Fibroblast of skin of right quadriceps (primary cell): Measurements from ENCODE around the gene RPS27.
"Not testable (repeated sequence)": the region's sequence is repeated elsewhere in the genome, so short reads cannot be mapped to it uniquely, and the experiment has no call there.

ENCODE experiments used
- DNase-seq: peaks from one replicate; pipeline ENCODE4 v3.0.0-alpha.2; 2013

Gene RPS27

DNA sequence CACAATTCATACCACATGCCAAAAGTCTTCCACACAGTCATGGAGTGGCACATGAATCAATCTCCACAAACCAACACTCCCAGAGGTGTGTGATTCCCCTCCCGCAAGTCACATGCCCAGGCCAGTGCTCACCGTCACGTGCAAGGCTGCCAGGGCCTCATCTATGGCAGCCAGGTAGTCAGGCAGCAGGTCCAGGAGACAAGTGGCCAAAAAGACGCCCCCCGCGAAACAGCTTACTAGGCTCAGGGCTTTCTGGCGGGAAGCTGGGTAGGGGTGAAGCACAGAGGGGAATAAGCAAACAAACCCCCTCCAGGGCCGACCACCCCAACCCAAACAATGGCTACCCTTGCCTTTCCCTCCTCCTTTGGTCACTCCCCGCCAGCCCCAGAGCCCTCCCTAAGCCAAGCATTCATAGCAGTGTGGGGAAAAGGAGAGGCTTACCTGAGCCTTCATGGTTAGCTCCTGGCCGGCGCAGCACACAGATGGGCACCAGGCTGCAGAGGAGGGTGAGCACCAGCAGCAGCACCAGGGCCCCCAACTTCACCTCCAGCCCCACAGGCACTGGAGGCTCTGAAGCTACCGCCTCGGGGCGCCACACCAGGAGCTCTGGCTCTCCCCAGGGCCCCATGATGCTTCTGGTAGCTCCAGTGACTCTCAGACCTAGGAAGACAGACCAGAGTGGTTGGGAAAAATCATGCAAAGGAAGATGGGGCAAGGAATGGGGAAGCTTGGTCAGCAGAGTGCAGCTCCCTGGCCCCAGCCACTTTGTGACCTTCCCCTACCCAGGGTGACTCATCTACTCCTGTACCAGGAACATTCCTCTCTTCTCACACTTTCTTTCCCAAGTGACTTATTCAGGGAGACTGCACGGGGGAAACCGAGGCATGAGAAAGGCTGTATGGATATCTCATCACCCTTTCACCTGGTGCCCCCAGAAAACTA, 28.2 kb upstream of the RPS27 start:
- DNase-seq: peak; percentile 40

DNA sequence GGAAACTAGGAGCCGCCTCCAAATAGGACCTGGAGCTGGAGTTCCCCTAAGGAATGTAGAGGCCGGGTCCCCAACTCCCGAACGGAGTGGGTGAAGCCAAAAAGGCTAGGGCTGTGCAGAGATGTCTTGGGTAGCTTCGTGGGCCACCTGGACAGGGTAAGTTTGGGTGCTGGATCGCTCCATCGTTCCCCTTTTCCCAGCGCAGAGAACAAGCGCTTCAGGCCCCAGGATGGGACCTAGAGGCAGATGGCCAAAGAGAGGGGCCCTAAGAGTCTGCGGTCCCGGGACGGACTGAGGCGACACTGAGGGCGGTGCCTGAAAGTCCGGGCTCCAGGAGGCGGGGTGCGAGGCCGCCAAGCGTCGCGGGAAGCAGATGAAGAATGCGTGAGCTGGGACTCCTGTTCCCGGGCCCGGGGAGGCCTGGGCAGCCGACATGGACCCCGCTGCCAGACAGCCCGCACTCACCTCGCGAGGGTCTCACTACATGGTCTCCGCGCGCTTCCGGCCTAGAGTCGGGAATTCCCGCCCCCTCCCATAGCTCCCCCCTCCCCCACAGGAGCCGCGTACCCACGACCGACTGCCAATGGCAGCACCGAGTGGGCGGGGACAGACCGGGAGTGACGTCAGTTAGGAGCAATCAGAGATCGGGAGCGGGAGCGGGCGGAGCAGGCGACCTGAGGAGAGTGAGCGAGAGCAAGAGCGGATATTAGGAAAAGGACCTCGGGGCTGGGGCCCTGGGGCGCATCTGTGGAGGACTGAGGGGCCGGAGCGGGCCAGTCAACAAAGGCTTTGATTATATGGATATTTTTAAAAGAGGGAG, 27.3 kb upstream of the RPS27 start, which contains the start of gene SLC39A1:
Gene SLC39A1 (minus strand): TSS at position 508 of the 820 bp plus-strand sequence. CDS start 822 bp downstream, outside the sequence.
- peak; percentile 96 for DNase-seq

DNA sequence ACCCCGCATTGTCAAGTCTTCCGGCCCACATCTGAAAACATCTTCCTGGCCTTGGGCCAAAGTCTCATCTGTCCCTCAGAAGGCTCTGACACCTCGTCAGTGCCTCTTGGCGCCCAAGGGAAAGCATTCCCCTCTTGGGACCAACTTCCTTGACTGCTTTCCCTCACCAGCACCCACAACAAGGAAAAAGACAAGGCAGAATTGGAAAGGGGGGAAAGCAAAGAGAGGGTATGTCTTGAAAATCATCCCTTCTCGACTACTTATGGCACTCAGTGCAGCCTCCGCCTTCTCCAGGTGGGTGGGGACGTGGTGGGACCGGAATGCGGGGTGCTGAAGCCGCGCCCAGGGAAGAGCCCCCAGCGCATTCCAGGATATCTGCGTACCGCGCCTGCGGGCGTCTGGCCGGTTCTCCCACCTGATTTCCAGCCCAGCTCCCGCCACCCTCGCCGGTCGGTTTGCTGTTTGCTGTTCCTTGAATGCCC, 26.7 kb upstream of the RPS27 start:
- peak; percentile 54 for DNase-seq

DNA sequence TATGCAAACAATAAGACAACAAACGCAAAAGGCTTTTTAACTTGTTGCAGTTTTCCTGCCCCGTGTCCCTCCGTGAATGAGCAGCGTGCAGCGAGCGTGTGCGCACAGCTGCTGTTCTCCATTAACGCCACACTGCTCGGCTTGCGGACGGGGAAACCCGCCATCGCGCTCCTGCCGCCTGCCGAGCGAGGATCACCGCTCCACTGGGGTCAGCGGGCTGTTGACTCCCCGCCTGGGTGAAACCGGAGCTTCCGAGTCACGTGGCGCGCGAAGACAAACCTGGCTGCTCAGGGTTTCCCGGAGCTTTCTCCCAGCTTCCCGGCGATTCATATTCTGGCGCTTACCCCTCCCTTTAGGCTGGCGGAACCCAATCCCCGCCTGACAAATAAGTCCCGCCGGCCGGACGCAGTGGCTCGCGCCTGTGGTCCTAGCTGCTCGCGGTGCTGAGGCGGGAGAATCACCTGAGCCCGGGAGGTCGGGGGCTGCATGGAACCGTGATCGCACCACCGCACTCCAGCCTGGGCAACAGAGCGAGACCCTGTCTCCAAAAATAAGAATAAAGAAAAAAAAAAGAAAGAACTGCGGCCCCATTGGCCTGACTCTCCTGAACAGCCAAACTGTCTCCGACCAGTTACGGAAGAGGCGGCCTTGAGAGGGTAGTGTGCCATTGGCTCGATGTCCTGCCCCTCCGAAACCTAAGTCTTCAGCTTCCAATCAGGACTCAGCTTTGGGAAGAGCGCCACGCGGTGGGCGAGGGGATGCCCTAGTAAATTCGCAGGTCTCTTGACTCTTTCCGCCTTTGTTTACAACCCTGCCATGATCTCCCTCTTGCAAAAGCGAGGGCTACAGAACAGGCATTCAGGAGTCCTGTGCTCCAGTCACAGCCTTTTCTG, 23.2 kb upstream of the RPS27 start, which contains the start of gene CREB3L4:
Gene CREB3L4 (plus strand): TSS at position 796 of the 893 bp plus-strand sequence. CDS start 624 bp downstream, outside the sequence.
- DNase-seq: peak; percentile 98

DNA sequence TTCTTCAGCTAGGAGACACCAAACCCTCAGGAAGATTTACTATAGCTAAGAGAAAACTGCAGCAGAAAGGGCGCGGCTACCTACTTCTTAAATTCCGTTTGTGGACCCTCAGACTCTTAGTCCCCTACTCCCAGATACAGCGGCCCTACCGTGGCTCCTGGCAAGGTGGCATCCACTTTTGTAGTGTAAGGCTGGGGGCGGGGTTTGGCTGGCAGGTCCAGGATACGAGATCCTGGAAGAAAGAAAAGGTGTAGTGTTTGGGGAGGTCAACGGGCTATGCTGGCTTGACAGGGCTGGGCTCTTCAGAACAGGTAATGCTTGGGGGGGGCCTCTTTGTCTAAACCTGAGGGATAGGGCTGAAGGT, 22.6 kb upstream of the RPS27 start:
- DNase-seq: no peak

DNA sequence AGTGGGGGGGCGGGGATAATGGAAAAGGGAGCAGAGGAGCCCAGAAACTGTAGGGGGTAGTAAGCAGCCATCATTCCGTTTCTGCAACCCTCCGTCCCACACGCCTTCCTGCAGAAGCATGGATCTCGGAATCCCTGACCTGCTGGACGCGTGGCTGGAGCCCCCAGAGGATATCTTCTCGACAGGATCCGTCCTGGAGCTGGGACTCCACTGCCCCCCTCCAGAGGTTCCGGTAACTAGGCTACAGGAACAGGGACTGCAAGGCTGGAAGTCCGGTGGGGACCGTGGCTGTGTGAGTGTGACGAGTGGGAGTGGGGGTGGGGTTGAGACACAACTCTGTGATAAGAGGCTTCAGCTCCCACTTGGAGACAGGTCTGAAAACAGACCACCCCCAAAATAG, 22.2 kb upstream of the RPS27 start:
- DNase-seq: no peak

DNA sequence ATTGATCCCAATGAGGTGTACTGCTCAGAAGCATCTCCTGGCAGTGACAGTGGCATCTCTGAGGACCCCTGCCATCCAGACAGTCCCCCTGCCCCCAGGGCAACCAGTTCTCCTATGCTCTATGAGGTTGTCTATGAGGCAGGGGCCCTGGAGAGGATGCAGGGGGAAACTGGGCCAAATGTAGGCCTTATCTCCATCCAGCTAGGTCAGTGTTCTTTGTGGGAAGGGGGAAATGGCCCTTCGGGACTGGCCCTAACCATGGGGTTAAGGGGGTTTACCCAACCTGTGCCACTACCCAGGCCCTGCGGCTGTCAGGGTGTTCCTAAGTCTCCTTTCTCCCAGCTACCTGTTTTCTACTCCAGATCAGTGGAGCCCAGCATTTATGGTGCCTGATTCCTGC, 21.6 kb upstream of the RPS27 start:
- DNase-seq: no peak

DNA sequence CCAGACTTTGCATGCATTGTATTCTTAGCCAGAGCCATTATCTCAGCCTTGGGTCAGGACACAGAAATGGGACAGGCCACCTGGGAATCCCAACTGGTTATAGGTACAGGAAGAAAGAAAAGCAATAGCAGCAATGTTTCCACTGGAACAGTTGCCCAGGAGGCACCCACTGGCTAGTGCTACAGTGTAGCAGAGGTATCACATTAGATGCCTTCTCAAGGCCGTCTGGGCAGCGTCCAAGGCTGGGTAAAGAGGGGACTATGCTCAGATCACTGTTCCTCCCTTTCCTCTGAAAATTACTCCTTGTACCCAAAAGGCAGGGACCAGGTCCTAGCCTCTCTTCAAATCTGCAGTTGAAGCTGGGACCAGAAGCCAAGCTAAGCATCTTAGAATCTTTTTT, 20.2 kb upstream of the RPS27 start:
- no peak for DNase-seq

DNA sequence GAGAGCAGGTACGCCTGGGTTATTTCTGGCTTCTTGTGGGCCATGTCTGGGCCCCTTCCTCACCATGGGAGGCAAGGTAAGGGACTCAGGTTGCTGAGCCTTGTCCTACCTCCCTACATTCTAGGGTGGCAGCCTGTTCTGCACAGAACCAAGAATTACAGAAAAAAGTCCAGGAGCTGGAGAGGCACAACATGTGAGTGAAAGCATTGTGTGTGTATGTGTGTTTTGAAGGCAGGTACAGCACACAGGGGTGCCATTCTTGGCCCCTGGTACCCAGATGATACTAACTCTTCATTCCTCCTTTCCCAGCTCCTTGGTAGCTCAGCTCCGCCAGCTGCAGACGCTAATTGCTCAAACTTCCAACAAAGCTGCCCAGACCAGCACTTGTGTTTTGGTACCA, 17.5 kb upstream of the RPS27 start:
- no peak for DNase-seq

DNA sequence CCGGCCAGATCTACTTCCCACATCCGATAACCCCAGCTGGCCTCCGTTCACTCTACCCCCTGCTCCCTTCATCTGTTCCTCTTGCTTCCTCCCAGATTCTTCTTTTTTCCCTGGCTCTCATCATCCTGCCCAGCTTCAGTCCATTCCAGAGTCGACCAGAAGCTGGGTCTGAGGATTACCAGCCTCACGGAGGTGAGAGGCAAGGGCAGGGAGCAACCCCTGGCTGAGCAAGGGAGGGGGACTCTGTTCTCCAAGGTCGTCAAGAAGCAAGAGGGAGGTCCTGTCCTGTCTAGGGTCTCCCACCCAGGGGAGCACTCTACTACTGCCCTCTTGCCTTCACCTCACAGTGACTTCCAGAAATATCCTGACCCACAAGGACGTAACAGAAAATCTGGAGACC, 17.0 kb upstream of the RPS27 start:
- DNase-seq: no peak

DNA sequence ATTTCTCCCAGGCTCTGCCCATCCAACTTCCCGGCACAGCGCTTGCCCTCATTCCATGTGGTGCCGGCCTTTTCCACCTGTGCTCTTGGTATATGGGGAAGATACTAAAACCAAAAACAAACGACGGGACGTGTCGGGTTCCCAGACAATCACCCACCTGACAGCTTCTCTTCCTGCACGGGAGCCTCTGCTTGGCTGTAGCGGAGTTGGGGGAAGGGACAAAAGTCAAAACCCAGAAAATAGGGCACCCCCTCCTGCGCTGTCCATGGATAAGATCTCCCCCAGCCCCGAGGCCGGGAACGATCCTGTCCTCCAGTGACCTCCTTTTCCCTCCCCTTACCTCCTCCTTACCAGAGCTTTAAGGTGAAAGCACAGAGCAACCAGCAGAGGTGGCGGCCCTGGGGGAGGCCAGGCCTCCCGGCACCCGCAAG, 13.7 kb upstream of the RPS27 start:
- DNase-seq: no peak

DNA sequence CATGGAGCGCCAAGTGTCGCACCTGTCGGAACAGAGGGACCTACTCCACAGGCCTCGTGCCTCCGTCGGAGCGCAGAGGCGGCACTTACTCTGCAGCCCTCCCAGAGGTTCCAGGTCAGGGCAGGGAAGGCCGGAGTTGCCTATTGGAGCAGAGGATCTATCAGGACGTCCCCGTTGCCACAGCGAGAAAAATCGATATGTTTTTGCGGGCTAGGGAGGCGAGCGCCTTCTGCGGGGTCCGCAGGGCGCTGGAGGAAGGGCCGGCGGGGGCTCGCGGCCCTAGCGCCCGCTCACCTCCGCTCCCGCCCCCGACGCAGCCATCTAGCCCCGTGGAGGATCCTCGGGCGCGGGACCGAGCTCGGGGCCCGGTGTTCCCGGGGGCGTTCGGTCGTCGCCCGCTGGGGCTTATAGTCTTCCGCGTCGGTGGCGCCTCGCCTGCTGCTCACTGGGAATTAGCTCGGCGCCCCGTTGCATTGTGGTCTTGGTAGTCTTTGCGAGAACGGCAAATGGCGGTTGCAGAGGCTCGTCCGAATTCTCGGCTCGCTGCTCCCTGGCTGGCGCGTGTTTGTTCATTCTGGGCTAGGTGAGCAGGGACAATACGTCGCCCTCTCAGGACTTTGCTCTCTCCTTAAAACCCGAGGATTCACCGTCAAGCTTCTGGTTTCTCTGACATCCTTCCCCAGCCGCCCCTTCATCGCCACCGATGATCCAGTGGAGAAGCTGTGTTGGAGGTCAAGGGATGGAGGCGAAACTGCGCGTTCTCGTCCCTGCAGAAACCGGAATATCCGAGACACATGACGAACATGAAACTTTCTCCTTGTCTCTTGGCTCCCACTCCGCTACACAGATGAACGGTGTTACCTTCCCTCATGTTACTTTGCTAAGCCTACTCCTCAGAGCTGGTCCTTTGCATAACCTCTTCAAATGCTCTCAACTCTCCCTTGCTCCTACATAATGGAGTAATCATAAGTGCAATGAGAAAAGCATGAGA, 13.0 kb upstream of the RPS27 start, which contains the start of gene JTB:
Gene JTB (minus strand): TSS at position 425 of the 991 bp plus-strand sequence. CDS start 422 bp downstream, at position 3.
- DNase-seq: peak; percentile 78

DNA sequence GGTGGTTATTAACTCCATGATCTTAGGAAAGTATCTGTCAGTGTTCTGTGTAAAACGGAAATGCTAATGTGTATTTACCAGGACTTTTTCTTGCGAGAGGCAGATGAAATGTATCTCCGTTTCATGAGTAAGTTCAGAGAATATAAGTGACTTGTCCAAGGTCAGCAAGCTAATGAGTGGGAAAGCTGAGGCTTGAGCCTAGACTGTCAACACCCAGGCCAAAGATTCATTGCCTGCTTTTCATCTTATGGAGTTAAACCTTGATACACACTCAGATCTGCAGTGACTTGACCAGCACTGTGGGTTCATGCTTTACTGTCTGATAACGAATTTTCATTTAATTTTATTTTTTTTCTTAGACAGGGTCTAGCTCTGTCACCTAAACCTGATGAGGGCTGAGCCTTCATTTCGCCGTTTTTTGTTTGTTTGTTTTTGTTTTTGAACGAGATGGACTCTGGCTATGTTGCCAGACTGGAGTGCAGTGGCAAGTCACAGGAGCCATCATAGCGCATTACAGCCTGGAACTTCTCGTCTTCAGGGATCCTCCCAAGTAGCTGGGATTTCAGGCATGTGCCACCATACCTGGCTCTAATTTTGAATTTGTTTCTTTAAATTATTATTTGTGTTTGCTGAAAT, 12.2 kb upstream of the RPS27 start:
- no peak for DNase-seq

DNA sequence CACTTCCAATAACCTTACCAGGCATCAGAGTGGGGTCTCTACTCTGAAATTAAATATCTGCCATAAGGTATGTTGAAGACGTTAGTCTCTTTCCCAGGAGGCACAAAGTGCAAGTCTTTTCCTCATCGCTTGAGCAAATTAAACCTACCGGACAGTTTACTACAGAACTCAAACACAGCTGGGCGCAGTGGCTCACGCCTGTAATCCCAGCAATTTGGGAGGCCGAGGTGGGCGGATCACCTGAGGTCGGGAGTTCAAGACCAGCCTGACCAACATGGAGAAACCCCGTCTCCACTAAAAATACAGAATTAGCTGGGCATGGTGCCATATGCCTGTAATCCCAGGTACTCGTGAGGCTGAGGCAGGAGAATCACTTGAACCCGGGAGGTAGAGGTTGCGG, 11.5 kb upstream of the RPS27 start:
- not testable (repeated sequence) for DNase-seq

DNA sequence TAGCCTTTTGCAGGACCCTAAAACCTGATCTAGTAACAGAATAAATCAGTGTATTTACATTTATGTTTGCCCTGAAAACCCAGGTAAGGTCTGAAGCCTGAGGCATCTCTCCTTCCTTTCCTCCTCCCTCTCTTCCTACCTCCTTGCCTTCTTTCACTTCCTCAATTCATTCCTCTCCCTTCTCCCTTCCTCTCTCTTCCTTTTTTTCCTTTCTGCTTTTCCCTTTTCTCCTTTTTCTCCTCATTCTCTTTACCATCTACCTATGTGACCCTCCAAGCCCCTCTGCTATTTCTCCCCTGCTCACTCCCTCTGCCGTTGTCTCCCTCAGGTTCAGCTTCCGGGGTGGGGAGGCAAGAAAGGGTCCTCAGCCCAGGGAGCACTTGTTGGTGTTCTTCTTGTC, 8.8 kb upstream of the RPS27 start:
- DNase-seq: not testable (repeated sequence)

DNA sequence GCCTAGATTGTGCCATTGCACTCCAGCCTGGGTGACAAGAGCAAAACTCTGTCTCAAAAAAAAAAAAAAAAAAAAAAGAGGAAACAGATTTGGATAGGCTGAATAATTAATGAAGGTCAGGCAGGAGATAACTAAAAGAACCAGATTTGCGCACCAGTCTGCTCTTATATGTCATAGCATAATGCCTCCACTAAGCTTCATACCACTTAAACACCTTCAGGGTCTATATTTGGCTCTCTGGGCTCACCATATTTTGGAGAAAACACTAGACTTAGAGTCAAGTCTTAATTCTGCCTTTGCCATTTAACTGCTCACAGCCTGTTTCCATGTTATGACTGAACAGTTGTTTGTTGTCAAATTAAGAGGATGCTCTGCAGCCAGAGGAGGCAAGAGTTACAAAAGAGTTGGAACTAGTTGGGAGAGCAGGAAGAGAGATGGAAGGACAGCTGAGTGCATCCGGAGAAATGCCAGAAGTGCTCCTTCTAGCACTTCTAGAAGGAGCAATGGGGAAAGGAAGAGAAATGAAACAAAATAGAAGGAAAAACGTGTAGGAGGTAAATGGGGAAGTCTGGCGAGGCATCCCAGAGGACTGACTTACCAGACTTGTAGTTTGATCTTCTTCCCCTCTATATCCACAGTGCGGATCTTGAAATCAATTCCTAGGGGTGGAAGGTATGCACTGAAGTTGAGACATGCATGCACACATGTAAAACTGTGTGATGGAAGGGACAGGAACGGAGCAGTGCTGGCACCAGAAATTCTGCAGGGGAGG, 6.3 kb upstream of the RPS27 start:
- DNase-seq: no peak

DNA sequence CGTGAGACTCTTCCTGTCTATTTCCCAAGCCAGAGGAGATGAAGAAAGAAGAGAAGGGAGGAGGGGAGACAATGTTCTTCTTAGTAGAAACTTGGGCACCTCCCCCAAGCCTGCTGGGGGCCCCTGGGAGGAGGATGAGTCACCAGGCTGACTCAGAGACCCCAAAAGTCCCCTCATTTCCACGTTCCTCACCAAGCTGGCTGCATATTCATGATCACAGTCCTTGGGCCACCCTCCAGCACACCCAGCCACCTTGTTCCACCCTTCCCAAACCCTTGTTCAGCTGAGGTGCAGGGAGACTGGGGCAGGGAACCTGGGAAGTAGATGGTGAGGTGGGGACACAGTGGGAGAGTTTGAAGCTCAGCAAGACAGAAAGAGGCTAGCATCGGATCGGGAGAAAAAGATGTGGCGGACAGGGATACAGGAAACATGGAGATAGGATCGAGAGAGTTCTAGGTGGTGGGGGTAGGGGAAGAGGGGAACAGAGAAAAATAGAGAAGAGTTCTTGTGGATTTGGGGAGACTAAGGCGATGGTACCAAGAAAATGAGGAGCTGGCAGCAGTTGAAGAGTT, 5.1 kb upstream of the RPS27 start:
- DNase-seq: peak; percentile 89

DNA sequence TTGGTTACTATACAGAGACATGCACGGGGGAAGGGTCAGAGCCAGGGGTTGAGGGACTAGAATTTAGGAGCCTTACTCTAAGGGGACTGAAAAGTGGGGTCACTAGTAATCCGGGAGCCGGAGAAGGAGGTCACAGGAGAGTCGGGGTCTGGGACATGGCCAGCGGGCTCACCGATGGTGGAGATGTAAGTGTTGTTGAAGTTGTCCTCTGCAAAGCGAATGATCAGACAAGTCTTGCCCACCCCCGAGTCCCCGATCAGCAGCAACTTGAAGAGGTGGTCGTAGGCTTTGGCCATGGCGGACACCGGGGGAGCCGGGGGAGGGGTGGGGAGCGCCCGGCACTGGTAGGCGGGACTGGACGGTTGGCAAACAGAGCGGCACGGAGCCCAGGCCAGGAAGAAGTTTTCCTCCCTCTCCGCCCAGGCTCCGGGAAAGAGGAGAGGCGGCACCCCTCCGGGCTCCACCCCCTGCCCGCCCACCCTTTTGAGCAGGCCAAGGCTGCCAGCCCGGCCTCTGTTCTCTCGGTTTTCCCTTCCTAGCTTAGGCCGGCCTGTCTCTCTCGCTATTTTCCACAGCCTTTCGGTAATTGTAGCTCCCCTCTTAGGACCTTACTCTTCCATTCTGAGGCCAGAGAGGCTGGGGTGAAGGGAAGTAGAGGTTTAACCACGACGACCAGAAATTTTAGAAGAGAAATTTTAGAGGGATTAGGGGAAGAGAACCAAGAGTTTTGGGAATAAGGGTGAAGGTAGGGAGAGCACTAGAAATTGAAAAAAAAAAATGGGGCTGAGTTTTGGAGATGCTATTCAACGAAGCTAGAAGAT, 4.4 kb upstream of the RPS27 start, which contains the start of gene RAB13:
Gene RAB13 (minus strand): TSS at position 399 of the 821 bp plus-strand sequence. CDS start 103 bp downstream, at position 296.
- DNase-seq: peak; percentile 87
